IMR-90 (cell line): Measurements from ENCODE around the gene BOD1L1.

Experiments
- BHLHE40 ChIP-seq: fragments of 150-350 bp; IDR thresholded peaks from 2 replicates; pipeline ENCODE4 v1.6.1; 2016; ENCODE audit warnings: mild to moderate bottlenecking, low read depth, low read length
- CEBPB ChIP-seq: IDR thresholded peaks from 2 replicates; pipeline ENCODE4 v1.6.1; 2012; ENCODE audit warnings: low read depth, low read length, improper control_type of control experiment
- CHD1 ChIP-seq: IDR thresholded peaks from 2 replicates; pipeline ENCODE4 v1.6.1; 2012; ENCODE audit warnings: low read depth, low read length, improper control_type of control experiment
- FOS ChIP-seq: fragments of 150-350 bp; IDR thresholded peaks from 2 replicates; pipeline ENCODE4 v1.6.1; 2016; ENCODE audit warnings: low read depth, low read length
- MXI1 ChIP-seq: IDR thresholded peaks from 2 replicates; pipeline ENCODE4 v1.6.1; 2012; ENCODE audit warnings: low read depth, mild to moderate bottlenecking, low read length, moderate library complexity, borderline replicate concordance
- POLR2A ChIP-seq: IDR thresholded peaks from 2 replicates; pipeline ENCODE4 v1.6.1; 2012; ENCODE audit warnings: mild to moderate bottlenecking, low read depth, low read length
- RAD21 ChIP-seq: IDR thresholded peaks from 2 replicates; pipeline ENCODE4 v1.6.1; 2012; ENCODE audit warnings: low read length, improper control_type of control experiment
- RCOR1 ChIP-seq: IDR thresholded peaks from 2 replicates; pipeline ENCODE4 v1.6.1; 2012; ENCODE audit warnings: mild to moderate bottlenecking, low read length, improper control_type of control experiment; ENCODE audit not compliant: insufficient replicate concordance
- RFX5 ChIP-seq: IDR thresholded peaks from 2 replicates; pipeline ENCODE4 v1.8.0; 2012; ENCODE audit warnings: low read depth, mild to moderate bottlenecking, low read length, moderate library complexity
- SMC3 ChIP-seq: fragments of 150-350 bp; IDR thresholded peaks from 2 replicates; pipeline ENCODE4 v1.6.1; 2016; ENCODE audit warnings: low read depth, mild to moderate bottlenecking, antibody characterized with exemption, low read length, moderate library complexity
- TF ChIP-seq, protein P1 (sequence below): conservative IDR thresholded peaks from 2 replicates; pipeline ENCODE4 v1.5.1; 2012; ENCODE audit warnings: mild to moderate bottlenecking, low read depth, low read length, improper control_type of control experiment
- TF ChIP-seq, protein P2 (sequence below): fragments of 150-350 bp; IDR thresholded peaks from 2 replicates; pipeline ENCODE4 v1.6.1; 2017; ENCODE audit warnings: mild to moderate bottlenecking, antibody characterized with exemption, low read length, low read depth

DNA sequence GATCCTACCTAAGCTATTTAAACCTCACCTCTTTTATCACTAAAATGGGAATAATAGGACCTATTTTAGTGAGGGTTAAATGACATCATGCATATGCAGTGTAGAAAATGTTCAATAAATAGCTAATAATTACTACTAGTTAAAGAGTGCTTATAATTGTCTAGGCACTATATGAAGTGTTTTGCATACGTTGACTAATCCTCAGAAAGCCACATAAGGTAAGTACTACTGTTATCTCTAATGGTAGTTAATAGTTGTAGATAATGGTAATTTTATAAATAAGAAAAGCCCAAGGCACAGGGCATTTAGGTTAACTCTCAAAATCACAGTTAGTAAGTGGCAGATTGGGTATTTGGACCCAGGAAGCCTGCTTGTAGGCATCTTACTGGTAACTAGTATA, 47.4 kb upstream of the BOD1L1 start:
- TF ChIP-seq MXI1 (no peak), RCOR1 (no peak), POLR2A (no peak), CEBPB (no peak), BHLHE40 (no peak), RAD21 (no peak), CHD1 (no peak), RFX5 (no peak), SMC3 (no peak), FOS (no peak)
- TF ChIP-seq, protein P1, sequence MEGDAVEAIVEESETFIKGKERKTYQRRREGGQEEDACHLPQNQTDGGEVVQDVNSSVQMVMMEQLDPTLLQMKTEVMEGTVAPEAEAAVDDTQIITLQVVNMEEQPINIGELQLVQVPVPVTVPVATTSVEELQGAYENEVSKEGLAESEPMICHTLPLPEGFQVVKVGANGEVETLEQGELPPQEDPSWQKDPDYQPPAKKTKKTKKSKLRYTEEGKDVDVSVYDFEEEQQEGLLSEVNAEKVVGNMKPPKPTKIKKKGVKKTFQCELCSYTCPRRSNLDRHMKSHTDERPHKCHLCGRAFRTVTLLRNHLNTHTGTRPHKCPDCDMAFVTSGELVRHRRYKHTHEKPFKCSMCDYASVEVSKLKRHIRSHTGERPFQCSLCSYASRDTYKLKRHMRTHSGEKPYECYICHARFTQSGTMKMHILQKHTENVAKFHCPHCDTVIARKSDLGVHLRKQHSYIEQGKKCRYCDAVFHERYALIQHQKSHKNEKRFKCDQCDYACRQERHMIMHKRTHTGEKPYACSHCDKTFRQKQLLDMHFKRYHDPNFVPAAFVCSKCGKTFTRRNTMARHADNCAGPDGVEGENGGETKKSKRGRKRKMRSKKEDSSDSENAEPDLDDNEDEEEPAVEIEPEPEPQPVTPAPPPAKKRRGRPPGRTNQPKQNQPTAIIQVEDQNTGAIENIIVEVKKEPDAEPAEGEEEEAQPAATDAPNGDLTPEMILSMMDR: no peak
- TF ChIP-seq, protein P2, sequence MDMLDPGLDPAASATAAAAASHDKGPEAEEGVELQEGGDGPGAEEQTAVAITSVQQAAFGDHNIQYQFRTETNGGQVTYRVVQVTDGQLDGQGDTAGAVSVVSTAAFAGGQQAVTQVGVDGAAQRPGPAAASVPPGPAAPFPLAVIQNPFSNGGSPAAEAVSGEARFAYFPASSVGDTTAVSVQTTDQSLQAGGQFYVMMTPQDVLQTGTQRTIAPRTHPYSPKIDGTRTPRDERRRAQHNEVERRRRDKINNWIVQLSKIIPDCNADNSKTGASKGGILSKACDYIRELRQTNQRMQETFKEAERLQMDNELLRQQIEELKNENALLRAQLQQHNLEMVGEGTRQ: no peak
